Activated naive CD8-positive, alpha-beta T cell treated with anti-CD3 and anti-CD28 coated beads, Interleukin-2, amount 10 ng/mL, durations not matched to agents 7 days and 5 days (primary cell): ENCODE data around the gene ATG4D. TPM values are rescaled to one million over a fixed set of nuclear protein-coding genes. Genes with fewer than 3 reads are reported as not detected.
"Not testable (repeated sequence)": the region's sequence is repeated elsewhere in the genome, so short reads cannot be mapped to it uniquely, and the experiment has no call there.

Experiments
- ATAC-seq: fragments of 150-1000 bp; cut with Tn5 transposase; one replicate; pipeline ENCODE4 v1.10.0; 2021; ENCODE audit warnings: low read depth, moderate library complexity
- POLR2A ChIA-PET: fragments of 350-600 bp; sonication (Branson Sonifier 250); formaldehyde crosslinking; loops from one replicate; lab custom pipeline; 2021; ENCODE audit warnings: antibody characterized with exemption; lab: Charles Lee
- DNase-seq: peaks from one replicate; pipeline ENCODE4 v3.0.0; 2021
- H3K27ac Mint-ChIP-seq: one replicate; pipeline ENCODE4 v1.8.0; 2022; ENCODE audit warnings: mild to moderate bottlenecking, mixed read lengths
- H3K27me3 Mint-ChIP-seq: one replicate; pipeline ENCODE4 v1.8.0; 2022; ENCODE audit warnings: mild to moderate bottlenecking, moderate library complexity, mixed read lengths
- H3K36me3 Mint-ChIP-seq: one replicate; pipeline ENCODE4 v1.8.0; 2021; ENCODE audit warnings: mild to moderate bottlenecking, mixed read lengths
- H3K4me1 Mint-ChIP-seq: one replicate; pipeline ENCODE4 v1.8.0; 2021; ENCODE audit warnings: mixed read lengths
- H3K4me3 Mint-ChIP-seq: one replicate; pipeline ENCODE4 v1.8.0; 2022; ENCODE audit warnings: mild to moderate bottlenecking, moderate library complexity, mixed read lengths
- H3K9me3 Mint-ChIP-seq: one replicate; pipeline ENCODE4 v1.8.0; 2021; ENCODE audit warnings: mixed read lengths
- total RNA-seq, 2 experiments: library from RNA; stranded (reverse); gene quantifications; one replicate each; pipeline ENCODE4 v1.2.3, GENCODE V29; 2021

The ATG4D gene
- total RNA-seq, 2 experiments from 2014 or later, result 50.4 to 66.6 TPM

- H3K36me3 Mint-ChIP-seq, result peaks cover 34% of the 10 kb centered on the region
- POLR2A ChIA-PET, result interaction anchor here (7.9 kb wide), 1 partner anchor 9 kb away, joined by 224 read pairs; no protein-coding TSS in a partner anchor
Measured at GRCh38 chr19:10562609-10563008, 18.9 kb downstream of the ATG4D start.

DNA sequence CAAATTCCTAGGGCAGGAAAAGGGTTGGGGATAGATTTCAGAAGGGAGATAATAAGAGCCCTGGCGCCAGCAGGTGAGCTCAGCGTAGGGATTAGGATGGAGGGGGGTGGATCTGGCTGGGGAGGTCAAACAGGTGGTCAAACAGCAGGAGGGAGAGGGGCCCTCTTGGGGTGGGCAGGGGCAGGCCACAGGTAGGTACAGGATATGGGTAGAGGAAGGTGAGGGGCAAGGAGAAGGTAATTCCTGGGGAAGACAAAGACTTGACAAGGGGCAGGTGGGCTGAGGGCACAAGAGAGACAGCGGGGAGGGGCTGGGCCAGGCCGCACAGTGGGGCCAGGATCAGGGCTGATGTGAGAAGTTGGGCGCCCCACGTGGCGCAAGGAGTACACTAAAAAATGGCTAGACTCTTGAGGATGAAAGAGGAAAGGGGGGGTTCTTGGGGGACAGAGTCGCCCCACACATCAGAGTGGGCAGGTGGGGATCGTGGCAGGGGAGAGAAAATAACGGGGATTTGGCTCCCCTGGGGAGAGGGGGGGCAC is 21.4 kb downstream of the ATG4D start:
- no peak for DNase-seq

More at GRCh38 chr19:10562609-10563008, 18.9 kb downstream of the ATG4D start:
- no peak overlapping the region for H3K27ac Mint-ChIP-seq
- no peak for ATAC-seq
- H3K4me1 Mint-ChIP-seq, result peaks cover 27% of the 10 kb centered on the region
- no peak for DNase-seq
- H3K27me3 Mint-ChIP-seq, result no peaks in the 10 kb centered on the region
- no peaks in the 10 kb centered on the region for H3K9me3 Mint-ChIP-seq
- H3K4me3 Mint-ChIP-seq, result no peak overlapping the region

GRCh38 chr19:10565567-10566407 is 22.1 kb downstream of the ATG4D start, which contains the start of gene KRI1:
Gene KRI1, minus strand, starts transcription at chr19:10566010. Its CDS starts 11 bp downstream, at chr19:10565999.
- peak within 1 kb of the TSS; percentile 99 for H3K4me3 Mint-ChIP-seq
- no peaks in the 10 kb centered on the region for H3K27me3 Mint-ChIP-seq
- H3K9me3 Mint-ChIP-seq, result no peaks in the 10 kb centered on the region
- ATAC-seq, result peak; percentile 32
- POLR2A ChIA-PET, result interaction anchor here (0.6 to 7.9 kb wide), 14 partner anchors 12 to 423 kb away, joined by 3 to 224 read pairs (median 4); partner anchors contain the start of genes ATG4D, CDC37 and QTRT1
- peaks cover 33% of the 10 kb centered on the region for H3K4me1 Mint-ChIP-seq
- peak within 1 kb of the TSS; percentile 98 for H3K27ac Mint-ChIP-seq
- H3K36me3 Mint-ChIP-seq, result peaks cover 24% of the 10 kb centered on the region
- DNase-seq, result peak; percentile 100

More for the DNA sequence above, 21.4 kb downstream of the ATG4D start:
- peaks cover 30% of the 10 kb centered on the region for H3K36me3 Mint-ChIP-seq
- no peaks in the 10 kb centered on the region for H3K27me3 Mint-ChIP-seq
- H3K4me1 Mint-ChIP-seq, result peaks cover 32% of the 10 kb centered on the region
- H3K4me3 Mint-ChIP-seq, result peak overlapping the region; percentile 99
- H3K27ac Mint-ChIP-seq, result peak overlapping the region; percentile 98
- POLR2A ChIA-PET, result interaction anchor here (1.3 to 7.9 kb wide), 6 partner anchors 11 to 422 kb away, joined by 3 to 224 read pairs (median 4); partner anchors contain the start of gene ATG4D
- no peak for ATAC-seq
- no peaks in the 10 kb centered on the region for H3K9me3 Mint-ChIP-seq

DNA sequence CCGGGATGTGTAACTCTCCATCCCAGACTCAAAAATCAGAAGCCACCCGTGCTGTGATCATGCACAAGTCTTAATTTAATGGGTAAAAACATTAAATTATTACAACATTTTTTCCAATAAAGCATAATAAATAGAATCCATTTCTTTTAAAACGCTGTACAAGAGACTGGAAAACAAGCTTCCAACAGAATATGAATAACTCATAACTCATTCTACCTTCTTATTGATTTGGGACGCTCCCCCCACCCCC is 22.6 kb downstream of the ATG4D start:
- peak overlapping the region; percentile 99 for H3K4me3 Mint-ChIP-seq
- H3K36me3 Mint-ChIP-seq, result peaks cover 24% of the 10 kb centered on the region
- peak overlapping the region; percentile 98 for H3K27ac Mint-ChIP-seq
- POLR2A ChIA-PET, result interaction anchor here (0.6 to 7.9 kb wide), 16 partner anchors 12 to 423 kb away, joined by 3 to 224 read pairs (median 4); partner anchors contain the start of genes ATG4D, CDC37 and QTRT1
- H3K9me3 Mint-ChIP-seq, result no peaks in the 10 kb centered on the region
- H3K27me3 Mint-ChIP-seq, result no peaks in the 10 kb centered on the region
- ATAC-seq (no peak), DNase-seq (no peak)
- peaks cover 31% of the 10 kb centered on the region for H3K4me1 Mint-ChIP-seq

GRCh38 chr19:10566658-10567410 is 23.1 kb downstream of the ATG4D start:
- Mint-ChIP-seq H3K27ac (peak overlapping the region; percentile 98), H3K9me3 (no peaks in the 10 kb centered on the region), H3K4me1 (peaks cover 28% of the 10 kb centered on the region), H3K36me3 (peaks cover 24% of the 10 kb centered on the region), H3K4me3 (peak overlapping the region; percentile 99), H3K27me3 (no peaks in the 10 kb centered on the region)
- peak; percentile 15 for ATAC-seq
- POLR2A ChIA-PET, result interaction anchor here (0.6 to 7.9 kb wide), 21 partner anchors 8 to 424 kb away, joined by 3 to 224 read pairs (median 4); partner anchors contain the start of genes ATG4D, CDC37, QTRT1 and S1PR5
- DNase-seq, result peak; percentile 76

DNA sequence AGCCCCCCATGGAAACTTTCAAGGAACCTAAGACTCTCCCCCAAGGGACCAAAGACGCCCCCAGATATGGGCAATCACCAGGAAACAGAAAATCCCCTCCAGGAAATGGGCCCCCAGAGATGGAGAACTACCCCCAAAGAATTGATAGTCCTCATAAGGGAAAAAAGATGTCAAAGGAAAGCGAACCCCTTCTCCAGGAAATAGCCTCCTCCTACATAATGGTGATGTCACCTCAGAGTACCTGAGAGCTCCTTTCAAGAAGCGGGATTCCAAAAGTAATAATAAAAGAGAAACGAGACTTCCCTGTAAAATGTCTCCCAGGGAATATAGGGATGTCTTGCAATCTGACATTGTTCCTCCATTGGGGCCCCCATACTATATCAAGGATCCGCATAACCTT is 24.0 kb downstream of the ATG4D start:
- DNase-seq (no peak), ATAC-seq (no peak)

GRCh38 chr19:10568062-10568825 is 24.5 kb downstream of the ATG4D start:
- H3K36me3 Mint-ChIP-seq, result peaks cover 24% of the 10 kb centered on the region
- no peaks in the 10 kb centered on the region for H3K27me3 Mint-ChIP-seq
- peak overlapping the region; percentile 99 for H3K4me3 Mint-ChIP-seq
- no peaks in the 10 kb centered on the region for H3K9me3 Mint-ChIP-seq
- ATAC-seq, result peak; percentile 13
- H3K4me1 Mint-ChIP-seq, result peaks cover 33% of the 10 kb centered on the region
- peak overlapping the region; percentile 98 for H3K27ac Mint-ChIP-seq
- POLR2A ChIA-PET, result interaction anchor here (0.6 to 7.9 kb wide), 17 partner anchors 10 to 455 kb away, joined by 3 to 224 read pairs (median 4); partner anchors contain the start of genes ATG4D, QTRT1 and S1PR5
- no peak for DNase-seq

More for the DNA sequence above, 24.0 kb downstream of the ATG4D start:
- no peaks in the 10 kb centered on the region for H3K9me3 Mint-ChIP-seq
- peaks cover 34% of the 10 kb centered on the region for H3K4me1 Mint-ChIP-seq
- H3K27ac Mint-ChIP-seq, result peak overlapping the region; percentile 98
- POLR2A ChIA-PET, result interaction anchor here (0.6 to 7.9 kb wide), 18 partner anchors 9 to 454 kb away, joined by 3 to 224 read pairs (median 4); partner anchors contain the start of genes ATG4D, QTRT1 and S1PR5
- peaks cover 24% of the 10 kb centered on the region for H3K36me3 Mint-ChIP-seq
- peak overlapping the region; percentile 99 for H3K4me3 Mint-ChIP-seq
- H3K27me3 Mint-ChIP-seq, result no peaks in the 10 kb centered on the region

- DNase-seq, result peak; percentile 100
- Mint-ChIP-seq H3K36me3 (peaks cover 24% of the 10 kb centered on the region), H3K4me3 (peak within 1 kb of the TSS; percentile 99), H3K9me3 (no peaks in the 10 kb centered on the region), H3K4me1 (peaks cover 33% of the 10 kb centered on the region), H3K27me3 (no peaks in the 10 kb centered on the region), H3K27ac (peak within 1 kb of the TSS; percentile 98)
- peak; percentile 78 for ATAC-seq
- POLR2A ChIA-PET, result interaction anchor here (0.6 to 7.9 kb wide), 13 partner anchors 10 to 465 kb away, joined by 3 to 224 read pairs (median 6); partner anchors contain the start of genes ATG4D and S1PR5
Measured at GRCh38 chr19:10568826-10569651, 25.3 kb downstream of the ATG4D start, which contains the start of gene CDKN2D. Gene CDKN2D, minus strand, starts transcription at chr19:10568979. Its CDS starts 326 bp downstream, at chr19:10568653.

GRCh38 chr19:10573793-10574192 is 30.1 kb downstream of the ATG4D start:
- H3K27ac Mint-ChIP-seq, POLR2A ChIA-PET, DNase-seq, H3K27me3 Mint-ChIP-seq, H3K9me3 Mint-ChIP-seq, H3K4me3 Mint-ChIP-seq, ATAC-seq, H3K36me3 Mint-ChIP-seq: not testable (repeated sequence)
- peaks cover 24% of the 10 kb centered on the region for H3K4me1 Mint-ChIP-seq

GRCh38 chr19:10574462-10574861 is 30.8 kb downstream of the ATG4D start:
- no peaks in the 10 kb centered on the region for H3K9me3 Mint-ChIP-seq
- POLR2A ChIA-PET, result no interaction called here
- ATAC-seq, result no peak
- H3K36me3 Mint-ChIP-seq, result no peaks in the 10 kb centered on the region
- no peak for DNase-seq
- H3K27me3 Mint-ChIP-seq, result peaks cover 3% of the 10 kb centered on the region
- peaks cover 22% of the 10 kb centered on the region for H3K4me1 Mint-ChIP-seq
- no peak overlapping the region for H3K4me3 Mint-ChIP-seq
- peak overlapping the region; percentile 24 for H3K27ac Mint-ChIP-seq

DNA sequence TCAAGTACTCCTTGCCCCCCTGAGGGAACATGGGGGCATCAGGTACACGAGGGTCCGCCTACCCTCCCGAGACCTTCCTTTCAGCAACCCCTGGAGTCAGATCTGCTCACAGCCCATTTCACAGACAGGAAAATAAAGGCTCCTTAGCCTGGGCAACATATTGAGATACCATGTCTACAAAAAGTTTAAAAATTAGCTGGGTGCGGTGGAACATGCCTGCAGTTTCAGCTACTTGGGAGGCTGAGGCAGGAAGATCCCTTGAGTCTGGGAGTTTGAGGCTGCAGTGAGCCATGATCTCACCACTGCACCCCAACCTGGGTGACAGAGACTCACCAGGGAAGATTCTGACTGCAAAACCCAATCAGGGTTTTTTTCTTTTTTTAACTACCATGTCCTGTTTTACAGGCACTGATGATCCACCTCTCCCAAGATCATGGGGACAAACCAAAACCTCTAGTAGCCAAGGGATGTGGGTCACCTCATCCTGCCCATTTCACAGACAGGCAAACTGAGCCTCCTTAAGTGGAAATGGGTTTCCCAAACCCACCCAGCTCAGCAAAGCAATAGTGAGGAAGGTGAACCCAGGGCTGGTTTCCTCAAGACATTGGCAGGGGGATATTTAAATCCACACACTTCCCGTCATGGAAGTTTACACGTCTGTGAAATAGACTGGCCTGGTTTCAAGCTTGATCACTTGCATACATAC is 31.5 kb downstream of the ATG4D start:
- H3K4me1 Mint-ChIP-seq, result peaks cover 19% of the 10 kb centered on the region
- DNase-seq (no peak), ATAC-seq (no peak)
- H3K4me3 Mint-ChIP-seq, result no peak overlapping the region
- H3K9me3 Mint-ChIP-seq, result no peaks in the 10 kb centered on the region
- peaks cover 3% of the 10 kb centered on the region for H3K27me3 Mint-ChIP-seq
- H3K27ac Mint-ChIP-seq, result no peak overlapping the region
- POLR2A ChIA-PET, result interaction anchor here (1.0 kb wide), 1 partner anchor 75 kb away, joined by 3 read pairs; no protein-coding TSS in a partner anchor
- no peaks in the 10 kb centered on the region for H3K36me3 Mint-ChIP-seq
